HG02588 (cell line): ENCODE data around the gene CDC42BPA.

Source experiments
- ATAC-seq: cut with Tn5 transposase; IDR thresholded peaks from one replicate; pipeline ENCODE4 v1.9.1; 2021; ENCODE audit warnings: mild to moderate bottlenecking, moderate library complexity; ENCODE audit not compliant: unreplicated experiment

CDC42BPA gene

DNA sequence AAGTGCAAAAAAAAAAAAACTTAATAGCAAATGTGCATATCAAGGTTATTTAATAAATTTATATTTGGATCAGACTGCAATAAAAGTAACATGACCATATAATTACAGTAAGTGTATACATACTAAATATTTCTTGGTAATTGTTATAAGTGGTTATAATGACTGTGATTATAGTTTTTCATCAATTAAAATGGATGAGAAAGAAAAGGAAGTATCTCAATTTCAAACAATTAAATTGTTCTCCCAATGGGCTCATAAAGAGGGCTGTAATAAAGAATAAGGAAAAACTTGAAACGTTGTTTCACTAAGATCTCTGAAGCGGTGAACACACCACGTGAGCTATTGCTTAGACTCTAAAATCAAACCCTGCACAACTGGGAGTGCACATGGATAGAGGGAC, 104.1 kb downstream of the CDC42BPA start:
- ATAC-seq: no peak

DNA sequence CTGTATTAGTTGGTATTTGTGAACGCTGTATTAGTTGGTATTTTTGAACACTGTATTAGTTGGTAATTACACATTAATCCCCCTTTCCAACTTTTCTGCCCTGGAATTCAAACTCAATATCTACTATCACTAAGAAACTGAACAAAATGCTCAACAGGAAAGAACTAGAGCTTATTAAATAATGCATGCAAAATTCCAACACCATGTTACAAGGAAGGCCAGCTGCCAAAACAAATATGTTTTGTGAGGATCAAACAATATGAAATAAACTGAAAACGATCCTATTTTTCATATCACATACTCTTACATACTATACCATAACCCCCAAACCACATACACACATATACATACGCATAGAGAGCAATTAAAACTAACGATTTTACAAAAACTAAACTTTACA, 104.9 kb downstream of the CDC42BPA start:
- no peak for ATAC-seq

GRCh38 chr1:227212164-227212563, 106.1 kb downstream of the CDC42BPA start:
- no peak for ATAC-seq

GRCh38 chr1:227210604-227211003, 107.7 kb downstream of the CDC42BPA start:
- no peak for ATAC-seq

- no peak for ATAC-seq
Measured at GRCh38 chr1:227197064-227197463, 121.2 kb downstream of the CDC42BPA start.

- ATAC-seq: peak; percentile 75
Measured at GRCh38 chr1:227192163-227192562, 126.1 kb downstream of the CDC42BPA start.

GRCh38 chr1:227191607-227192006, 126.7 kb downstream of the CDC42BPA start:
- peak; percentile 71 for ATAC-seq

- no peak for ATAC-seq
Measured at GRCh38 chr1:227190321-227190720, 128.0 kb downstream of the CDC42BPA start.

GRCh38 chr1:227185291-227185690, 133.0 kb downstream of the CDC42BPA start:
- no peak for ATAC-seq

GRCh38 chr1:227182012-227182411, 136.3 kb downstream of the CDC42BPA start:
- no peak for ATAC-seq

GRCh38 chr1:227175611-227176010, 142.7 kb downstream of the CDC42BPA start:
- no peak for ATAC-seq

GRCh38 chr1:227174164-227174563, 144.1 kb downstream of the CDC42BPA start:
- no peak for ATAC-seq

DNA sequence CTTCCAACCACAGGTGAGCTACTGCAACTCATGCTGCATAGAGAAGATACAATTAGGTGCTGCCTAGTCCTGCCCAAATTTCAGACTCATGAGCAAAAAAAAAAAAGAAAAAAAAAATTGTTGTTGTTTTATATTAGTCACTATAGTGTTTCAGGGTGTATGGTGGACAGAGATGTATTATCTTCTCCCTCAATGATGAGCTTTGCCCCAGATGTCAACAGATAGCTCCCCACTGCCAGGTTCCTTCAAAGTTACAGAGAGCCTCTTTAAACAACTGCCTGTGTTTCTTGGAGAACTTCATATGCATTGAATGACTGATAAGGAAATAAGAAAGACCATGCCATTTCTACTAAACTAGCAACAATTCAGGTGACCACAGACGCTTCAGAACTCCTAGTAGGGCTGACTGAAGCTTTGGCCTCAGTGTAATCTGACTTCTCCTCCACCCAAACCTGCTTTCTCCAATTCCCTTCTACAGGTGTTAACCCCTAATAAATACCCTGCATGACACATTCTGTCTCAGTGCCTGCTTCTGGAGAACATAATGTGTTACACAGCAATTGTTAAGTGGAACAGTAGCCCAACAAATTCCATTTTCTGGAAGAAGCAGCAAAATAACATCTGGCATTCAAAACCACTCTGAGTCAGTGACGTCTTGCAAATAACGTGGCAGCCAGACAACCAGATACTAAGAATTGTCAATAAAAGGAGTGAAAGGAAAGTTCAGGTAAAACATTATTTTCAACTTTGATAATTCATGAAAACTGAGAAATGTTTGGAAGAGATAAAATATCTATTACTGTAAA, 147.7 kb downstream of the CDC42BPA start:
- ATAC-seq: no peak

GRCh38 chr1:227169343-227169742, 148.9 kb downstream of the CDC42BPA start:
- ATAC-seq: no peak

- ATAC-seq: no peak
Measured at GRCh38 chr1:227167276-227168101, 150.8 kb downstream of the CDC42BPA start.

- ATAC-seq: no peak
Measured at GRCh38 chr1:227166559-227166958, 151.7 kb downstream of the CDC42BPA start.

DNA sequence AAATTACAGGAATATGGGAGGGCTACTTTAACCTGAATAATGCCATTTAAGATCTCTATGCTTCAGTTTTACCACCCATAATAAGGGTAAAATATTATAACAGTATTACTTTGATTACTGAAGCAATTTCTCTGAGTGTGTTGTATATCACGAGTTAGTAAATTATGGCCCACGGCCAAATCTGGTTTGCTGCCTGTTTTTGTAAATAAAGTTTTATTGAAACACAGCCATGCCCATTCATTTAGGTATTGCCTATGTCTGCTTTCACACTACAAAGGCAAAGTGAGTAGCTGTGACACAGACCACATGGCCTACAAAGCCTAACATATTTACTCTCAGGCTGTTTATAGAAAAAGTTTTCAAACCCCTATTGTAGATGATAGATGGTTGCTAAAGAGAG, 156.8 kb downstream of the CDC42BPA start:
- ATAC-seq: no peak

- no peak for ATAC-seq
Measured at GRCh38 chr1:227156520-227156919, 161.8 kb downstream of the CDC42BPA start.

- no peak for ATAC-seq
Measured at GRCh38 chr1:227155688-227156087, 162.6 kb downstream of the CDC42BPA start.

GRCh38 chr1:227155004-227155403, 163.3 kb downstream of the CDC42BPA start:
- no peak for ATAC-seq

DNA sequence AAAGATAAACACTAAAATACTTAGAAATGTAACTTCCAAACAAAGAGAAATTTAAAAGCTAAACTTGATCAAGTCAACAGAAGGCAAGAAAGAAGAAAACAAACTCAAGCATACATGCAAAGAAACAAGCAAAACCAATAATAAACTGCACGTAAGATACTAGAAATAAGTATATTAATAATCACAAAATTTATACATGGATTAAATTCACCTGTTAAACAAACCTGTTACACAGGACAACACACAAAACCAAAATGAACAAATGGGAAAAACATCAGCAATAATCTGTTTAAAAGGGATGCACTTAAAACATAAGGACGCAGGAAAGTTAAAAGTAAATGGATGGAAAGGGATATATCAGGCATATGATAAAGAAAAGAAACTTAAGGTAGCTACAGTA, 165.8 kb downstream of the CDC42BPA start:
- no peak for ATAC-seq

DNA sequence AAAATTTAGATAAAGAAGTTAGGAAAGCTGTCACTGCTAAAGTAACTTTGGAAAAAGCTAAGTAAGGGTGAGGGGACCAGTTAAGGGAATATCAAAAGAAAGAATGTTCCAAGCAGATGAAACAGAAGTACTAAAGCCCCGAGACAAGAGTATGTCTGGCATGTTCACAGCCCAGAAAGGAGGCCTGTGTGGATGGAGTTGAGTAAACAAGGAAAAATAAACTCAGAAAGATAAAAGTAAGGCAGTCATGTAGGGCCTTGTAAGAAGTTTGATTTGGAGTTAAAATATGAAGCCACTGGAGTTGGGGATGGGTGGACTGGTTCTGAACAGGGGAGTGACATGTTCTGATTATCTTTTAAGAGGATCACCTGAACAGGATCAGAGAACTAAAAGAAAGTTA, 177.9 kb downstream of the CDC42BPA start:
- ATAC-seq: no peak
